Measurements from ENCODE around the gene CASKIN1. TPM values are rescaled to one million over a fixed set of nuclear protein-coding genes. Genes with fewer than 3 reads are reported as not detected.

The CASKIN1 gene
- total and polyA plus RNA-seq, 4 experiments from 2014 or later = not detected

DNA sequence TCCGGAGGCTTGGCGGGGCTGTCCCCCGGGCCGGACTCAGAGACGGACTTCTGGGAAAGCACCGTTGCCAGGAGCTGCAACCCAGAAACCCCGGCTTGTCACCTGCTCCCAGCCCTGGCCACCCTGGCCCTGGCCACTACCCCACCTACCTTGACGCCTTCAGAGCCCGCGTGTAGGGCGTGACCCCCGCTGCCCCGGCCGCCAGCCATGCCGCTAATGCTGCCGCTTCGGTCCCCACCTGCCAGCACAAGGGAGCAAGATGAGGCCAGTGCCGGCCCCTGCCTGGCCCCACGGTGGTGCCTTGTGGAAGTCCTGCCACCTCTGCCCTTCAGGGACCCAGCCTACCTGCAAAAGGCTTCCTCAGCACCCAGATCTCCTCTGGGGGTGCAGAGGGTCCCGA, 11.4 kb downstream of the CASKIN1 start:
- intact Hi-C loops (cut with micrococcal nuclease) = no loop called here
- Mint-ChIP-seq H3K27ac (no peak overlapping the region), H3K36me3 (no peaks in the 10 kb centered on the region), H3K4me1 (peaks cover 0 to 7% (median 2%) of the 10 kb centered on the region in 4 donors), H3K27me3 (no peaks in the 10 kb centered on the region), H3K9me3 (no peaks in the 10 kb centered on the region), H3K4me3 (no peak overlapping the region)
- H3K36me3 ChIP-seq (ENCODE audit: insufficient read depth, low read length) = no peaks in the 10 kb centered on the region
- no peak overlapping the region for H3K27ac ChIP-seq (ENCODE audit: low read depth, low read length)
- no peaks in the 10 kb centered on the region for H3K9me3 ChIP-seq (ENCODE audit: control insufficient read depth in 1 of 2, low read length in 2 of 2)
- no peak for DNase-seq
- no peaks in the 10 kb centered on the region for H3K4me1 ChIP-seq (ENCODE audit: insufficient read depth, low read length)
- ChIA-PET CTCF (ENCODE audit: partially characterized antibody) (no interaction called here), POLR2A (ENCODE audit: partially characterized antibody) (no interaction called here)
- H3K4me3 ChIP-seq (ENCODE audit: low read length in 2 of 2) = no peak overlapping the region
- no peaks in the 10 kb centered on the region for H3K27me3 ChIP-seq (ENCODE audit: insufficient read depth, low read length)

- peak overlapping the region in 1 of 7 donors; percentile 77 for H3K27ac Mint-ChIP-seq
- DNase-seq = no peak
- H3K27me3 ChIP-seq (ENCODE audit: insufficient read depth, low read length) = no peaks in the 10 kb centered on the region
- no peaks in the 10 kb centered on the region for H3K4me1 ChIP-seq (ENCODE audit: insufficient read depth, low read length)
- H3K9me3 Mint-ChIP-seq = no peaks in the 10 kb centered on the region
- H3K27me3 Mint-ChIP-seq = no peaks in the 10 kb centered on the region
- no peaks in the 10 kb centered on the region for H3K36me3 ChIP-seq (ENCODE audit: insufficient read depth, low read length)
- no peaks in the 10 kb centered on the region for H3K9me3 ChIP-seq (ENCODE audit: control insufficient read depth in 1 of 2, low read length in 2 of 2)
- peaks cover 0 to 7% (median 2%) of the 10 kb centered on the region in 4 donors for H3K4me1 Mint-ChIP-seq
- ChIA-PET CTCF (ENCODE audit: partially characterized antibody) (no interaction called here), POLR2A (ENCODE audit: partially characterized antibody) (no interaction called here)
- no peak overlapping the region for H3K4me3 Mint-ChIP-seq
- H3K27ac ChIP-seq (ENCODE audit: low read depth, low read length) = no peak overlapping the region
- intact Hi-C loops (cut with micrococcal nuclease) = no loop called here
- no peaks in the 10 kb centered on the region for H3K36me3 Mint-ChIP-seq
- no peak overlapping the region for H3K4me3 ChIP-seq (ENCODE audit: low read length in 2 of 2)
These were observed 12.1 kb downstream of the CASKIN1 start for GRCh38 chr16:2184346-2184745.

- Histone ChIP-seq H3K27me3 (ENCODE audit: insufficient read depth, low read length) (no peaks in the 10 kb centered on the region), H3K4me1 (ENCODE audit: insufficient read depth, low read length) (no peaks in the 10 kb centered on the region), H3K4me3 (ENCODE audit: low read length in 2 of 2) (no peak overlapping the region), H3K36me3 (ENCODE audit: insufficient read depth, low read length) (no peaks in the 10 kb centered on the region), H3K27ac (ENCODE audit: low read depth, low read length) (no peak overlapping the region), H3K9me3 (ENCODE audit: control insufficient read depth in 1 of 2, low read length in 2 of 2) (no peaks in the 10 kb centered on the region)
- intact Hi-C loops (cut with micrococcal nuclease) = no loop called here
- Mint-ChIP-seq H3K4me3 (no peak overlapping the region), H3K9me3 (no peaks in the 10 kb centered on the region), H3K4me1 (peaks cover 0 to 7% (median 2%) of the 10 kb centered on the region in 4 donors), H3K27ac (no peak overlapping the region), H3K27me3 (no peaks in the 10 kb centered on the region), H3K36me3 (no peaks in the 10 kb centered on the region)
- POLR2A ChIA-PET (ENCODE audit: partially characterized antibody) = no interaction called here
- no peak for DNase-seq
- CTCF ChIA-PET (ENCODE audit: partially characterized antibody) = no interaction called here
These were observed 12.7 kb downstream of the CASKIN1 start for GRCh38 chr16:2183671-2184070.

DNA sequence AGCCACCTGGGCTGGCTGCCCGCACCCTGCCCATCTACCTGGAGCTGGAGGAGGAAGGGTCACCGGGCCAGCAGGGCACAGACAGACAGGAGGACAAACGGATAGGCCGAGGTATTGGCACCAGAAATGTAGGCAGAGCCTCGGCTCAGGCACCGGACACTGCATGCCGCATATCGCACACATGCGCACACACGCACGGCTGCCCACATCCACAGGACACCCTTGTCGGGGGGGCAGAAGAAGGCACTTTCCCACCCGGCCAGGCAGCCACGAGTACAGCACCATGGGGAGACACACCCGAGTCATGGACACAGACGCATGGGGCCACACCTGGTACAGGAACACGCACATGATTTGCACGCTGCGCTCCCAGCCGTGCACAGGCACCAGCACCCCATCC, 14.5 kb downstream of the CASKIN1 start:
- CTCF ChIA-PET (ENCODE audit: partially characterized antibody) = no interaction called here
- no peak overlapping the region for H3K27ac ChIP-seq (ENCODE audit: low read depth, low read length)
- no peak overlapping the region for H3K4me3 ChIP-seq (ENCODE audit: low read length in 2 of 2)
- no peak overlapping the region for H3K27ac Mint-ChIP-seq
- no peaks in the 10 kb centered on the region for H3K9me3 Mint-ChIP-seq
- H3K9me3 ChIP-seq (ENCODE audit: control insufficient read depth in 1 of 2, low read length in 2 of 2) = no peaks in the 10 kb centered on the region
- peaks cover 0 to 7% (median 2%) of the 10 kb centered on the region in 4 donors for H3K4me1 Mint-ChIP-seq
- no peaks in the 10 kb centered on the region for H3K27me3 Mint-ChIP-seq
- no peak overlapping the region for H3K4me3 Mint-ChIP-seq
- H3K36me3 ChIP-seq (ENCODE audit: insufficient read depth, low read length) = no peaks in the 10 kb centered on the region
- H3K27me3 ChIP-seq (ENCODE audit: insufficient read depth, low read length) = no peaks in the 10 kb centered on the region
- intact Hi-C loops (cut with micrococcal nuclease) = no loop called here
- H3K36me3 Mint-ChIP-seq = no peaks in the 10 kb centered on the region
- no peak for DNase-seq
- POLR2A ChIA-PET (ENCODE audit: partially characterized antibody) = no interaction called here
- H3K4me1 ChIP-seq (ENCODE audit: insufficient read depth, low read length) = no peaks in the 10 kb centered on the region

DNA sequence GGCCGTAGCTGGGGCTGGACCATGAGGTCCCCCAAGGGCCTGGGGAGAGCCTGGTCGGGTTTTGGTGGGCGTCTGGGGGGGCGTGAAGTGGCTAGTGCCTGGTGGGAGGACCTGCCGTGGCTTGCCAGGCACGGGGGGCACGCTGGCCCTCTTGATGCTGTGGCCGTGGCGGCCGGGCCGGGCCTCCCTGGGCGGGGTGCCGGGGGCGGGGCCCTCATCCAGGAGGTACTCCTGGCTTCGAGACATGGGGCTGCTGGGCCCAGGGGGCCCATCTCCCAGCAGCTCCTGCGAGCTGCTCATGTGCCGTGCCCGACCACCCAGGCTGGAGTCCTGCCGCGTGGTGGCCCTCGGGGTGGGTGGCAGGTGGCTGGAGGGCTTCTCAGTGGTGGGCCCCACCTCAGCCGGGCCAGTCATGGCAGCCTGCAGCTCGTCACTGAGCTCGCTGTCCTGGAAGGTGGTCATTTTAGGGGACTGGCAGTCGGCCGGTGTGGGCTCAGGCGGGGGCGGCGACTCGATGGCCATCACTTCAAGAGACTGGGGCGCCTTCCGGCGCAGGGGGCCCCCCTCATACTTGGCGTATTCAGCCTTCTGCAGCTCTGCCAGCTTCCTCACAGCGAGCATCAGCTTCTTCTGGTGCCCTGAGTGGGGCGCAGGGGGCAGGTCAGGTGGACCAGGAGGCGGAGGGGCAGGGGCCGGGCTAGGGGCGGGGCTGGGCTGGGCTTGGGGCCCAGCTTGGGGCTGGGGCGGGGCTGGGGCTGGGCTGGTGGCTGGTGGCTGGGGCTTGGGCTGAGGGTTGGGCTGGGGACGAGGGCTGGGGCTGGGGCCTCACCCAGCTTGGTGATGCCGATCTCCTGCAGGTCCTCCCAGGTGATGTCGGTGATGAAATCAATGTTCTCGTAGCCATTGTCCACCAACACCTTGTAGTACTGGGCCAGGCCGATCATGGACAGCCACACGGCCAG, 15.2 kb downstream of the CASKIN1 start:
- H3K4me3 Mint-ChIP-seq = no peak overlapping the region
- Histone ChIP-seq H3K27me3 (ENCODE audit: insufficient read depth, low read length) (no peaks in the 10 kb centered on the region), H3K36me3 (ENCODE audit: insufficient read depth, low read length) (no peaks in the 10 kb centered on the region), H3K4me3 (ENCODE audit: low read length in 2 of 2) (no peak overlapping the region), H3K9me3 (ENCODE audit: control insufficient read depth in 1 of 2, low read length in 2 of 2) (no peaks in the 10 kb centered on the region), H3K4me1 (ENCODE audit: insufficient read depth, low read length) (no peaks in the 10 kb centered on the region), H3K27ac (ENCODE audit: low read depth, low read length) (no peak overlapping the region)
- no peak for DNase-seq
- no peaks in the 10 kb centered on the region for H3K9me3 Mint-ChIP-seq
- no peaks in the 10 kb centered on the region for H3K27me3 Mint-ChIP-seq
- H3K27ac Mint-ChIP-seq = no peak overlapping the region
- ChIA-PET CTCF (ENCODE audit: partially characterized antibody) (no interaction called here), POLR2A (ENCODE audit: partially characterized antibody) (no interaction called here)
- peaks cover 0 to under 1% of the 10 kb centered on the region in 2 donors for H3K36me3 Mint-ChIP-seq
- peaks cover 0 to 7% (median 2%) of the 10 kb centered on the region in 4 donors for H3K4me1 Mint-ChIP-seq
- intact Hi-C loops (cut with micrococcal nuclease) = no loop called here

- Histone ChIP-seq H3K4me3 (ENCODE audit: low read length in 2 of 2) (no peak overlapping the region), H3K27me3 (ENCODE audit: insufficient read depth, low read length) (no peaks in the 10 kb centered on the region), H3K36me3 (ENCODE audit: insufficient read depth, low read length) (no peaks in the 10 kb centered on the region), H3K27ac (ENCODE audit: low read depth, low read length) (no peak overlapping the region), H3K4me1 (ENCODE audit: insufficient read depth, low read length) (no peaks in the 10 kb centered on the region), H3K9me3 (ENCODE audit: control insufficient read depth in 1 of 2, low read length in 2 of 2) (no peaks in the 10 kb centered on the region)
- CTCF ChIA-PET (ENCODE audit: partially characterized antibody) = no interaction called here
- no peaks in the 10 kb centered on the region for H3K27me3 Mint-ChIP-seq
- DNase-seq = no peak
- H3K9me3 Mint-ChIP-seq = no peaks in the 10 kb centered on the region
- peaks cover 0 to 7% (median 2%) of the 10 kb centered on the region in 4 donors for H3K4me1 Mint-ChIP-seq
- H3K4me3 Mint-ChIP-seq = no peak overlapping the region
- POLR2A ChIA-PET (ENCODE audit: partially characterized antibody) = no interaction called here
- intact Hi-C loops (cut with micrococcal nuclease) = no loop called here
- H3K36me3 Mint-ChIP-seq = peaks cover 0 to 6% of the 10 kb centered on the region in 2 donors
- H3K27ac Mint-ChIP-seq = no peak overlapping the region
These were observed 15.9 kb downstream of the CASKIN1 start for GRCh38 chr16:2180461-2180860.

- H3K36me3 ChIP-seq (ENCODE audit: insufficient read depth, low read length) = no peaks in the 10 kb centered on the region
- no peak overlapping the region for H3K4me3 ChIP-seq (ENCODE audit: low read length in 2 of 2)
- no peaks in the 10 kb centered on the region for H3K9me3 ChIP-seq (ENCODE audit: control insufficient read depth in 1 of 2, low read length in 2 of 2)
- Mint-ChIP-seq H3K36me3 (peaks cover 0 to 8% of the 10 kb centered on the region in 2 donors), H3K27ac (no peak overlapping the region), H3K9me3 (no peaks in the 10 kb centered on the region), H3K4me1 (peaks cover 0 to 7% (median 2%) of the 10 kb centered on the region in 4 donors), H3K4me3 (no peak overlapping the region), H3K27me3 (no peaks in the 10 kb centered on the region)
- no peaks in the 10 kb centered on the region for H3K4me1 ChIP-seq (ENCODE audit: insufficient read depth, low read length)
- no peaks in the 10 kb centered on the region for H3K27me3 ChIP-seq (ENCODE audit: insufficient read depth, low read length)
- intact Hi-C loops (cut with micrococcal nuclease) = no loop called here
- no peak overlapping the region for H3K27ac ChIP-seq (ENCODE audit: low read depth, low read length)
- ChIA-PET CTCF (ENCODE audit: partially characterized antibody) (no interaction called here), POLR2A (ENCODE audit: partially characterized antibody) (no interaction called here)
- DNase-seq = no peak
These were observed 16.8 kb downstream of the CASKIN1 start for GRCh38 chr16:2179576-2179975.
